GM19438 (cell line): Measurements from ENCODE around the gene IER3IP1.
"Not testable (repeated sequence)": the region's sequence is repeated elsewhere in the genome, so short reads cannot be mapped to it uniquely, and the experiment has no call there.

ENCODE experiments used
- ATAC-seq: cut with Tn5 transposase; IDR thresholded peaks from one replicate; pipeline ENCODE4 v1.9.1; 2021; ENCODE audit warnings: low read depth; ENCODE audit not compliant: unreplicated experiment

Gene IER3IP1

GRCh38 chr18:47163241-47163640, 12.9 kb downstream of the IER3IP1 start:
- ATAC-seq: peak; percentile 77

DNA sequence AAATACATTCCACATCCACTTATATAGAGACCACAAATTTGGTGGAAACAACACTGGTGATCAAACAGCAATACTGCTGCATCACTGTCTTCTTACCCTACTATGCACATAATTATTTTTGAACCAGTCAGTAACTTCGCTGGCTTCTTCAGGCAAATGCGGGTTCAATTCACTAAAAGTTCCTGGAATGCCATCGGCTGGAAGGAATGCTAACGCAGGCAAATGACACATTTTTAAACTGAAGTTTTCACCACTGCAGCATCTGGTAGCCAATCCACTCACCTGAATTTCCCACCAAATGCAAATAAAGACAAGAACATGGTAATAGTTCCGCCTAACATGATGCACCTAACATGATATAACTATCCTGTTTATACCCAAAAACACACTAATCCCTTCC, 15.9 kb downstream of the IER3IP1 start:
- no peak for ATAC-seq

DNA sequence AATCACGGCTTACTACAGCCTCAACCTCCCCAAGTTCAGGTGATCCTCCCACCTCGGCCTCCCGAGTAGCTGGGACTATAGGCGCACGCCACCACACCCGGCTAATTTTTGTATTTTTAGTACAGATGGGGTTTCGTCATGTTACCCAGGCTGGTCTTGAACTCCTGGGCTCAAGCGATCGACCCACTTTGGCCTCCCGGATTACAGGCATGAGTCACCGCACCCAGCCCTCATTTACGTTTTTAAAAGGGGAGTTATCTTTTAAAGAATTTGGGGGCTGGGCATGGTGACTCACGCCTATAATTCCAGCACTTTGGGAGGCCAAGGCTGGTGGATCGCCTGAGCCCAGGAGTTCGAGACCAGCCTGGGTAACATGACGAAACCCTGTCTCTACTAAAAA, 17.8 kb downstream of the IER3IP1 start:
- ATAC-seq: not testable (repeated sequence)

- ATAC-seq: no peak
Measured at GRCh38 chr18:47151439-47151838, 24.7 kb downstream of the IER3IP1 start.

DNA sequence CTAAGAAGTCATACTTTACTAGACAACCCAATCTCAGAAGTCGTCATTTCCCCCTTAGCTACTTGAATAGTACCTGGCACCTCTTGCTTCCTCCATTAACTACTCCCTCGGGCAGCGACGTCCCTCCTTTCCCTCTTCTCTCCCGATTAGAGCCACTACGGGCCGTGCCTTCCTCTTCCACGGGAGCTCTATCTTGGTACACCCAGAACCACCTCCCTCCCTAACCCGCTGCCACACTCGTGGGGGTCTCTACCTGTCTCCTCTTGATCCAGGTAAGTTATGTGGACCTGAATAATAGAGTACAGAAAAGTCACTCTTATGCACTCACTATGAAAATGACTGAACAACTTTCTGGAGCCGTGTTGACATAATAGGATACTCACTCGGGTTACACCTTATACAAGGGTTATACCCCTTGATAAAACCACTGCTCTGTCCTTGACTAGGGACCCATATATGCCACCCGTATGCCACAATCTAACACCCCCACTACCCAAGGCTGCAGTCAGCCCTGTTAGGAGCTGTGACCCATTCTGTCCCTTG, 25.3 kb downstream of the IER3IP1 start:
- peak; percentile 25 for ATAC-seq

GRCh38 chr18:47150029-47150823, 25.9 kb downstream of the IER3IP1 start, which contains the start of gene HDHD2:
Gene HDHD2 (minus strand): TSS chr18:47150500. CDS start chr18:47136439, 14,061 bp downstream.
- peak; percentile 94 for ATAC-seq

- no peak for ATAC-seq
Measured at GRCh38 chr18:47149457-47150028, 26.6 kb downstream of the IER3IP1 start.

DNA sequence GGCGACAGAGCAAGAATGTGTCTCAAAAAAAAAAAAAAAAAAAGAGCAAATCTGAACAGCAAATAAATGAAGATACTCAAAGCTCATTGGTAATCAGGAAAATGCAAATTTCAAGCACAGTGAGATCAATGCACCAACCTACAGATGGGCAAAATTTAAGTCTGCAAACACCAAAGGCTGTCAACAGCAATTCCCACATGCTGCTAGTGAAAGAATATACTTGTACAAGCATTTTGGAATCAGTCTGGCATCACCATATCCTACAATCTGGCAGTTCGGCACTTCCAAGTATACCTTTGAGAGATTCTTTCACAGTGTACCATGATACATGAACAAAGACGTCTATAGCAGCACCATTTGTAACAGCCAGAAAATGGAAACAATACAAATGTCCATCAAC, 30.0 kb downstream of the IER3IP1 start:
- no peak for ATAC-seq

DNA sequence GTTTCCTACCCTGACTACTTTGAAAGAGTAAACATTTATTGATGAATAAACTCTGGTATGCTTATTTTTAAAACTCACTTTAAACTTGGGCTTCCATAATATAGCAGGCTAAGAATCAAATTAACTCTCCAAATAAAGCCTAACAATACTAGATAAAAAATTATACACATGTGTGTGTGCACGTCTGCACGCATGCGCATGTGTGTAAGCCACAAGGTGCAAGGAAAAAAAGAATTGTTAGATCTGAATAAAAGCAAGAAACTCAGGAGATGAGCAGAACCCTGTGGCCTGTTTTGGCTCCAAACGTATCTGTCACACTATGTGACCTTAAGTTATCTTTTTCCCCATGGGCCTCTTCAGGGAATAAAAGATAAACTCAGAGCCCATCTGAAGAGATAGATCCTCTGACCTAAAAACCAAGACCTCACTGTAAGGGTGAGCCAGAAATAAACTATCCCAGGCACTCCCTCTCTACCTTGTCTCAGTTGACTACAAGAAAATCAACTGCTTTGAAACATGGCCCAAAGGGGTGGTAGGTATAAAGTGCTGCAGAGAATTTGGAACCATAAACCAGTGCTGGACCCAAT, 32.2 kb downstream of the IER3IP1 start:
- ATAC-seq: no peak

DNA sequence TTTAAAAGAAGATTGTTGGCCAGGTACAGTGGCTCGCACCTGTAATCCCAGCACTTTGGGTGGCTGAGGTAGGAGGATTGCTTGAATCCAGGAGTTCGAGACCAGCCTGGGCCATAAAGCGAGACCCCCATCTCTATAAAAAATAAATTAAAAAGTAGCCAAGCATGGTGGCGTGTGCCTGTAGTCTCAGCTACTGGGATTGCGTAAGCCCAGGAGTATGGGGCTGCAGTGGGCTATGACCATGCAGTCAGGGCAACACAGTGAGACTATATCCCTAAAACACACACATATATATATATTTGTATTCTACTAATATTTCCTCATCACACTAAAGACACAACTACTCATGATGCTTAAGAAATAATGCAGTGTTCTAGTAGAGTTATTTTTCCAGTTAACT, 33.0 kb downstream of the IER3IP1 start:
- no peak for ATAC-seq

DNA sequence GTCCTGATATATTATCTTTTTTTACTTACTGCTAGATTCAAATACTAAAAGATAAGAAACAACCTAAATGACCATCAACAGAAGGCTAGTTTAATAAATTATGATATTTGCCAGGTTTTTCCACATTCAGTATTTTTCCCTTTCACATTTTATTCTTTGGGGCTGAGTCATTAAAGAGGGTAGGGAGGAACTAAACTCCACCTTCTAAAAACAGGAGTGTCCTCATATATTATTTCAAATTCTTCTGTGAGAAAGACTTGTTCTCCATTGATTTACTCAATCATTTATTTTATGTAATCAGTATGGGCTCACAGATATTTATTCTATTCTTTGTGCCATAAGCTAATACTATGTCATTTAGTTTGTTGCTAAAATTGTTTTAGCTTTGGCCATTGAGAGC, 34.9 kb downstream of the IER3IP1 start:
- ATAC-seq: no peak

DNA sequence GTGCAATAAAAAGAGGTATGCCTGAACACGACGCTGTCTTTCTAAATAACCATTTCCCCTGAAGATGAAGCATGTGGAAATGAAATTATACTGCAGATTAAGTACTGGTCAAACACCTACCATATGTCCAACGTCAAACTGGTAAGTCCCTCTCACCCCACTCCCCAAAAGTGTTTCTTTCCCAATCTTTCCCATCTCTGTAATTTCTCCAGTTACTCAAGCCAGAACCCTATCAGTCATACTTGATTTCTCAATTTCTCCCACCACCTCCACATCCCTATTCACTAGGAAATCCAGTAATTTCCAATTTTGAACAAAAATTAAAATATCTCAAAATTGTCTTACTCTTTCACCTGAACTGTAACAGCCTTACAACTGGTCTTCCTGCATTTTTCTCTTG, 55.0 kb downstream of the IER3IP1 start:
- no peak for ATAC-seq

DNA sequence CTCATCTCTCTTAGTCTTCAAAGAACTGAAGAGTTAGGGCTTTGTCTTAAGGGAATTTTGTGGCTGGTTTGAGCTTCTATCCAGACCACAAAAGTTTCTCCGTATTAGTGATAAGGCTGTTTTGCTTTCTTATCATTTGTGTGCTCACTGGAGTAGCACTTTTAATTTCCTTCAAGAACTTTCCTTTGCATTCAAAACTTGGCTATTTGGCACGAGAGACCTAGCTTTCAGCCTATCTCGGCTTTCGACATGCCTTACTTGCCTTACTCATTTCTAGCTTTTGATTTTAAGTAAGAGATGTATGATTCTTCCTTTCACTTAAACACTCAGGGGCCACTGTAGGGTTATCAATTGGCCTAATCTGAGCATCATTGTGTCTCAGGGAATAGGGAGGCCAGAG, 55.7 kb downstream of the IER3IP1 start:
- ATAC-seq: peak; percentile 62

DNA sequence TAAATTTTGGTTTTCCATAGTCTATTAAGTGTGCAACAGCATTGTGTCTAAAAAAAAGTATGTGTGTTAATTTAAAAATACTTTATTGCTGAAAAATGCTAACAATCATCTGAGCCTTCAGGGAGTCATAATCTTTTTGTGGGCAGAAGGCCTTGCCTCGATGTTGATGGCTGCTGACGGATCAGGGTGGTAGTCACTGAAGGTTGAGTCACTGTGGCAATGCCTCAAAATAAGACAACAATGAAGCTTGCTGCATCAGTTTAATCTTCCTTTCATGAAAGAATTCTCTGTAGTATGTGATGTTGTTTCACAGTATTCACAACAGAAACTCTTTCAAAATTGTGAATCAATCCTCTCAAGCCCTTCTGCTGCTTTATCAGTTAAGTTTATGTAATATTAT, 57.2 kb downstream of the IER3IP1 start:
- ATAC-seq: no peak

- ATAC-seq: no peak
Measured at GRCh38 chr18:47115205-47115604, 61.0 kb downstream of the IER3IP1 start.

- ATAC-seq: no peak
Measured at GRCh38 chr18:47113796-47114540, 62.2 kb downstream of the IER3IP1 start.

GRCh38 chr18:47110492-47111274, 65.5 kb downstream of the IER3IP1 start:
- ATAC-seq: no peak

- ATAC-seq: no peak
Measured at GRCh38 chr18:47109720-47110119, 66.4 kb downstream of the IER3IP1 start.

DNA sequence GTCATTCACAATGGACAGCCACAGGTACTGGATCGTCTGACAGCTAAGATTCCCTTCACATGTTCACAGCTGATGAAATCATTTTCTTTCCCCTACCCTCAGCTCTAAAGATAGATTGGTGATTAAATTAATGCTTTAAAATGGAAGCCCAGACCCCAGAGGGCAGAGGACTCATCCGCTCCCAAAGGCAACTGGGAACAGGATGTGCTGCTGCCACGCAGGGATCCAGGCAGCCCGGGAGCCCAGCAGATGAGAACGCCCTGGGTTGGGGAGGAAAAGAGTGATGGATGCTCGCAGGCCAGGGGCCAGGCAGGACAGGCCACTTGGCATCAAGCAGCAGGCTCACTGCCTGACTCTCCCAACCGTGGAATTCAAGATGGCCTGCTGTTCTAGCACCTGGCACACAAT, 67.2 kb downstream of the IER3IP1 start:
- ATAC-seq: no peak

- no peak for ATAC-seq
Measured at GRCh38 chr18:47108373-47108772, 67.8 kb downstream of the IER3IP1 start.
